Bronchial epithelial cell (primary cell): ENCODE measurements around the gene BMP6. TPM values are rescaled to one million over a fixed set of nuclear protein-coding genes. Genes with fewer than 3 reads are reported as not detected.

Experiments
- DNase-seq: peaks from one replicate; pipeline ENCODE4 v3.0.0-alpha.2; 2010; ENCODE audit warnings: low read depth
- FAIRE-seq: peaks from 2 replicates; lab custom pipeline; 2011; peaks lifted over from hg19 to GRCh38; lab: Jason Lieb, UNC
- H3K27me3 ChIP-seq: 2 replicates; pipeline ENCODE4 v1.5.1; 2011; ENCODE audit warnings: low read length; ENCODE audit not compliant: control insufficient read depth, insufficient read depth
- H3K36me3 ChIP-seq: 2 replicates; pipeline ENCODE4 v1.5.1; 2011; ENCODE audit warnings: low read length; ENCODE audit not compliant: control insufficient read depth, insufficient read depth
- H3K4me3 ChIP-seq: 2 replicates; pipeline ENCODE4 v1.5.1; 2011; ENCODE audit warnings: mild to moderate bottlenecking, low read depth, low read length, control low read depth
- CTCF ChIP-seq: IDR thresholded peaks from 2 replicates; pipeline ENCODE4 v1.5.1; 2011; ENCODE audit warnings: mild to moderate bottlenecking, moderate library complexity, low read length, control low read depth, inconsistent platforms; ENCODE audit not compliant: insufficient read depth, severe bottlenecking
- total RNA-seq: library from RNA; depleted of rRNA; stranded (reverse); fragments of >200 nt; gene quantifications from 2 replicates; pipeline ENCODE4 v1.2.1, GENCODE V29; 2014

Gene BMP6
- total RNA-seq, 1 donor from 2014 or later = 2.6 TPM

GRCh38 chr6:7701212-7701834, 24.6 kb upstream of the BMP6 start:
- no peaks in the 10 kb centered on the region for H3K27me3 ChIP-seq
- DNase-seq (no peak), FAIRE-seq (no peak)
- H3K36me3 ChIP-seq = no peaks in the 10 kb centered on the region
- no peak for TF ChIP-seq CTCF
- no peak overlapping the region for H3K4me3 ChIP-seq

GRCh38 chr6:7703148-7703680, 22.7 kb upstream of the BMP6 start:
- Histone ChIP-seq H3K27me3 (no peaks in the 10 kb centered on the region), H3K36me3 (no peaks in the 10 kb centered on the region), H3K4me3 (no peak overlapping the region)
- TF ChIP-seq CTCF = no peak
- no peak for FAIRE-seq
- peak; percentile 39 for DNase-seq

GRCh38 chr6:7705483-7705882, 20.4 kb upstream of the BMP6 start:
- no peak for DNase-seq
- TF ChIP-seq CTCF = no peak
- FAIRE-seq = peak; percentile 40
- H3K36me3 ChIP-seq = no peaks in the 10 kb centered on the region
- H3K27me3 ChIP-seq = no peaks in the 10 kb centered on the region
- no peak overlapping the region for H3K4me3 ChIP-seq

GRCh38 chr6:7706269-7706668, 19.6 kb upstream of the BMP6 start:
- H3K27me3 ChIP-seq = no peaks in the 10 kb centered on the region
- no peak overlapping the region for H3K4me3 ChIP-seq
- no peak for FAIRE-seq
- DNase-seq = no peak
- no peak for TF ChIP-seq CTCF
- no peaks in the 10 kb centered on the region for H3K36me3 ChIP-seq

GRCh38 chr6:7707787-7708186, 18.1 kb upstream of the BMP6 start:
- TF ChIP-seq CTCF = no peak
- FAIRE-seq = no peak
- Histone ChIP-seq H3K4me3 (no peak overlapping the region), H3K36me3 (no peaks in the 10 kb centered on the region), H3K27me3 (no peaks in the 10 kb centered on the region)
- DNase-seq = no peak
